Skeletal muscle satellite cell (primary cell): Measurements from ENCODE around the gene LRRN2.

ENCODE experiments used
- H3K27me3 ChIP-seq: 2 replicates; pipeline ENCODE4 v1.7.0; 2013; ENCODE audit warnings: low read length; ENCODE audit not compliant: control insufficient read depth, insufficient read depth
- H3K36me3 ChIP-seq: 2 replicates; pipeline ENCODE4 v1.7.0; 2013; ENCODE audit warnings: mild to moderate bottlenecking, control low read depth, low read length; ENCODE audit not compliant: insufficient read depth
- H3K4me1 ChIP-seq: 2 replicates; pipeline ENCODE4 v1.7.0; 2013; ENCODE audit warnings: low read length; ENCODE audit not compliant: control insufficient read depth, insufficient read depth
- H3K4me2 ChIP-seq: 2 replicates; pipeline ENCODE4 v1.7.0; 2013; ENCODE audit warnings: mild to moderate bottlenecking, low read length
- H3K4me3 ChIP-seq: 2 replicates; pipeline ENCODE4 v1.7.0; 2013; ENCODE audit warnings: low read length
- H3K9ac ChIP-seq: 2 replicates; pipeline ENCODE4 v1.7.0; 2013; ENCODE audit warnings: mild to moderate bottlenecking, low read depth, low read length, moderate library complexity
- H3K9me3 ChIP-seq: replicated peaks from 2 replicates; pipeline ENCODE4 v1.7.0; 2013; ENCODE audit warnings: mild to moderate bottlenecking, control low read depth, low read length

Gene LRRN2

GRCh38 chr1:204672482-204673121 lies 12.9 kb downstream of the LRRN2 start:
- no peaks in the 10 kb centered on the region for H3K4me1 ChIP-seq
- peaks cover 64% of the 10 kb centered on the region for H3K27me3 ChIP-seq
- H3K36me3 ChIP-seq = no peaks in the 10 kb centered on the region
- no peaks in the 10 kb centered on the region for H3K9me3 ChIP-seq
- H3K4me3 ChIP-seq = no peak overlapping the region
- no peak overlapping the region for H3K4me2 ChIP-seq
- no peak overlapping the region for H3K9ac ChIP-seq

- Histone ChIP-seq H3K36me3 (no peaks in the 10 kb centered on the region), H3K4me2 (no peak overlapping the region), H3K9me3 (no peaks in the 10 kb centered on the region)
Measured at GRCh38 chr1:204672069-204672468, 13.5 kb downstream of the LRRN2 start.

GRCh38 chr1:204670152-204670927 lies 15.2 kb downstream of the LRRN2 start:
- Histone ChIP-seq H3K27me3 (peaks cover 56% of the 10 kb centered on the region), H3K4me2 (no peak overlapping the region), H3K4me1 (no peaks in the 10 kb centered on the region), H3K36me3 (no peaks in the 10 kb centered on the region), H3K9ac (no peak overlapping the region), H3K4me3 (no peak overlapping the region), H3K9me3 (no peaks in the 10 kb centered on the region)

More at GRCh38 chr1:204672069-204672468, 13.5 kb downstream of the LRRN2 start:
- Histone ChIP-seq H3K9ac (no peak overlapping the region), H3K27me3 (peaks cover 64% of the 10 kb centered on the region), H3K4me1 (no peaks in the 10 kb centered on the region), H3K4me3 (no peak overlapping the region)

GRCh38 chr1:204669579-204669978 lies 16.0 kb downstream of the LRRN2 start:
- no peak overlapping the region for H3K9ac ChIP-seq
- no peaks in the 10 kb centered on the region for H3K36me3 ChIP-seq
- H3K27me3 ChIP-seq = peaks cover 51% of the 10 kb centered on the region
- no peaks in the 10 kb centered on the region for H3K4me1 ChIP-seq
- no peak overlapping the region for H3K4me3 ChIP-seq
- no peak overlapping the region for H3K4me2 ChIP-seq
- H3K9me3 ChIP-seq = no peaks in the 10 kb centered on the region

- Histone ChIP-seq H3K4me2 (no peak overlapping the region), H3K36me3 (no peaks in the 10 kb centered on the region), H3K9me3 (no peaks in the 10 kb centered on the region), H3K4me3 (no peak overlapping the region), H3K9ac (no peak overlapping the region), H3K4me1 (no peaks in the 10 kb centered on the region), H3K27me3 (peaks cover 59% of the 10 kb centered on the region)
Measured at GRCh38 chr1:204664384-204664651, 21.2 kb downstream of the LRRN2 start.

- H3K4me2 ChIP-seq = no peak overlapping the region
- H3K36me3 ChIP-seq = no peaks in the 10 kb centered on the region
Measured at GRCh38 chr1:204663644-204664383, 21.7 kb downstream of the LRRN2 start.

GRCh38 chr1:204662530-204662929 lies 23.0 kb downstream of the LRRN2 start:
- H3K36me3 ChIP-seq = no peaks in the 10 kb centered on the region
- no peak overlapping the region for H3K4me3 ChIP-seq
- H3K4me1 ChIP-seq = no peaks in the 10 kb centered on the region
- no peak overlapping the region for H3K4me2 ChIP-seq
- H3K9ac ChIP-seq = no peak overlapping the region
- H3K27me3 ChIP-seq = peaks cover 70% of the 10 kb centered on the region
- no peaks in the 10 kb centered on the region for H3K9me3 ChIP-seq

More at GRCh38 chr1:204663644-204664383, 21.7 kb downstream of the LRRN2 start:
- Histone ChIP-seq H3K4me3 (no peak overlapping the region), H3K9ac (no peak overlapping the region), H3K4me1 (no peaks in the 10 kb centered on the region), H3K27me3 (peaks cover 63% of the 10 kb centered on the region), H3K9me3 (no peaks in the 10 kb centered on the region)

- H3K4me2 ChIP-seq = no peak overlapping the region
- no peaks in the 10 kb centered on the region for H3K36me3 ChIP-seq
- H3K4me3 ChIP-seq = no peak overlapping the region
- no peaks in the 10 kb centered on the region for H3K4me1 ChIP-seq
- no peak overlapping the region for H3K9ac ChIP-seq
- H3K9me3 ChIP-seq = no peaks in the 10 kb centered on the region
- H3K27me3 ChIP-seq = peaks cover 63% of the 10 kb centered on the region
Measured at GRCh38 chr1:204660509-204660908, 25.0 kb downstream of the LRRN2 start.

- Histone ChIP-seq H3K4me2 (no peak overlapping the region), H3K36me3 (no peaks in the 10 kb centered on the region), H3K4me1 (no peaks in the 10 kb centered on the region), H3K9ac (no peak overlapping the region), H3K4me3 (no peak overlapping the region), H3K9me3 (no peaks in the 10 kb centered on the region), H3K27me3 (peaks cover 57% of the 10 kb centered on the region)
Measured at GRCh38 chr1:204659056-204659455, 26.5 kb downstream of the LRRN2 start.

GRCh38 chr1:204658295-204658694 lies 27.2 kb downstream of the LRRN2 start:
- H3K9me3 ChIP-seq = no peaks in the 10 kb centered on the region
- no peaks in the 10 kb centered on the region for H3K4me1 ChIP-seq
- H3K4me3 ChIP-seq = no peak overlapping the region
- H3K9ac ChIP-seq = no peak overlapping the region
- H3K27me3 ChIP-seq = peaks cover 53% of the 10 kb centered on the region
- H3K4me2 ChIP-seq = no peak overlapping the region
- no peaks in the 10 kb centered on the region for H3K36me3 ChIP-seq

GRCh38 chr1:204653590-204654340 lies 31.8 kb downstream of the LRRN2 start:
- Histone ChIP-seq H3K9me3 (no peaks in the 10 kb centered on the region), H3K27me3 (peaks cover 43% of the 10 kb centered on the region), H3K4me1 (no peaks in the 10 kb centered on the region), H3K36me3 (no peaks in the 10 kb centered on the region), H3K9ac (no peak overlapping the region), H3K4me3 (no peak overlapping the region), H3K4me2 (no peak overlapping the region)
